HCT116 (cell line): ENCODE data around the gene MCF2L.

Source experiments
- SIN3A ChIP-seq: IDR thresholded peaks from 2 replicates; pipeline ENCODE4 v1.6.1; 2012; ENCODE audit warnings: low read depth
- SP1 ChIP-seq: IDR thresholded peaks from 2 replicates; pipeline ENCODE4 v1.6.1; 2012; ENCODE audit warnings: low read depth

DNA sequence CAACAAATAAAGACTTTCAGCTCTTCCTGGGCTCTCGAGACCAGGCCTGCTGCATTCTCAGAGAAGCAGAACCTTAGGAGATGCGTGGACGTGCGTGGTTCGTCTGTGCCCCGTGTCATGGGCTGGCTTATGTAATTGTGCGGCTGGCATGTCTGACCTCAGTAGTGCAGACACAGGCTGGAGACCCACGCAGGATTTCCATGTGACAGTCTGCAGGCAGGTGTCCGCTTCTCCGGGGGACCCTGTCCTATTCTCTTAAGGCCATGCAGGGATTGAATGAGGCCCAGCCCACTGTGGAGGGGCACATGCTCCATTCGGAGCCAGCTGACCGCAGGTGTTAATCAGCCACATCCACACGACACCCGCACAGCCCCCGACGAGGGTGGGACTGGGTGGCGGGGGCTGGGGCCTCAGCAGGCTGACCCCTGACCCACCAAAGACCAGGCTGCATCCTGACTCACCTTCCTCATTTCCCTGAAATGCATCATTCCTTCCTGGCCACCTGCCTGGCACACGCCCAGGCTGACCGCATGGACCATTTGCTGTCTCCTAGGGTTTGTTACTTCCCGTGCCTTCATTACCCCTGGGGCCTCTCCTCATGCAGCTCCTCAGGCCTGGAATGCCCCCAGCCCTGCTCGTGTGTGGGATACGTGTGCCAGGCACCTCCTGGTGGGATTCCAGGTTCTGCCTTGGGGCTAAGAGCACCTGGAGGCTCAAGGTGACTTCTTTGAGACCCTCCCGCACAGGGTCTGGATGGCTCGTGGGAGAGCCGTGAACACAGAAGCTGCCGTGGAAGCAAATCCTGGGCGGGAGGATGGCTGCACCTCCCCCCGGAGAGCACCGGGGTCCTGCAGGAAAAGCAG, 10.7 kb upstream of the MCF2L start:
- TF ChIP-seq SIN3A (no peak), SP1 (no peak)
